ENCODE measurements around the gene SHISA6. TPM values are rescaled to one million over a fixed set of nuclear protein-coding genes. Genes with fewer than 3 reads are reported as not detected.

The SHISA6 gene
- total and polyA plus RNA-seq, 2 donors (not counting 1 experiment from before 2014, with no cell fraction given), result not detected

DNA sequence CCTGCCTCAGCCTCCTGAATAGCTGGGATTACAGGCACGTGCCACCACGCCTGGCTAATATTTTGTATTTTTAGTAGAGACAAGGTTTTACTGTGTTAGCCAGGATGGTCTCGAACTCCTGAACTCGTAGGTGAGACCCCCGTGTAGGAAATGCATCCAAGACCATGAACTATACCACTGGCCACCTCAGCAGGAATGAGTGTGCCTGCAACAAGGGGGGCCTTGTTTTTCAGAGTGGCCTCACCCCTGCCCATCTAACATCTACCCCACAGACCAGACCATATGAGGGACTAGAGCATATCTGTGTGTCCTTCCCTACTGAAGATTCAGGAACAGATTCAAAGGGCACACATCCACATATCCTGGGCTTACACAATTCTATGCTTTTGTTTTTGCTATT is 44.9 kb downstream of the SHISA6 start:
- Histone ChIP-seq H2AFZ (ENCODE audit: insufficient read depth, low read depth, low read length, poor library complexity, severe bottlenecking) (no peak overlapping the region), H3K4me2 (replicated peaks; ENCODE audit: low read depth, low read length, poor library complexity, severe bottlenecking) (no peak overlapping the region), H3K9me3 (ENCODE audit: control extremely low read depth in 1 of 3, control insufficient read depth in 2 of 3, insufficient read depth in 1 of 3, low read length in 2 of 3) (peaks cover 0 to 7% (median 0%) of the 10 kb centered on the region in 3 donors), H3K79me2 (ENCODE audit: control insufficient read depth, insufficient read depth, low read length) (no peaks in the 10 kb centered on the region), H3K9ac (ENCODE audit: low read length) (no peak overlapping the region), H4K20me1 (ENCODE audit: control insufficient read depth, insufficient read depth, low read length, poor library complexity, severe bottlenecking) (no peaks in the 10 kb centered on the region), H3K4me3 (ENCODE audit: control extremely low read depth in 1 of 5, extremely low read depth in 1 of 5, insufficient read depth in 1 of 5, low read depth in 2 of 5, low read length in 4 of 5) (no peak overlapping the region), H3K36me3 (replicated peaks in 1 of 2; ENCODE audit: control extremely low read depth in 1 of 2, control insufficient read depth in 1 of 2, extremely low read depth in 1 of 2, insufficient read depth in 2 of 2, low read length in 1 of 2) (no peaks in the 10 kb centered on the region), H3K27me3 (replicated peaks in 1 of 4; ENCODE audit: control extremely low read depth in 1 of 4, control insufficient read depth in 3 of 4, insufficient read depth in 4 of 4, low read length in 3 of 4) (no peaks in the 10 kb centered on the region), H3K27ac (ENCODE audit: low read length in 2 of 2) (no peak overlapping the region), H3K4me1 (ENCODE audit: control insufficient read depth in 2 of 2, insufficient read depth in 2 of 2, low read length in 2 of 2) (no peaks in the 10 kb centered on the region)
- intact Hi-C loops (cut with micrococcal nuclease), result no loop called here
- no peaks in the 10 kb centered on the region for H3K27me3 Mint-ChIP-seq
- H3K27ac Mint-ChIP-seq, result no peak overlapping the region
- ChIA-PET POLR2A (no interaction called here), CTCF (no interaction called here)
- TF ChIP-seq CTCF (IDR thresholded peaks at IDR 0.05), result no peak
- TF ChIP-seq EZH2 (IDR thresholded peaks at IDR 0.05; ENCODE audit: borderline replicate concordance, insufficient read depth, low read depth, low read length, poor library complexity, severe bottlenecking), result no peak
- ATAC-seq (ENCODE audit: low read depth) (no peak), DNase-seq (no peak)
- WGBS (ENCODE audit: insufficient coverage), result 80% methylated on average over 4 of the region's 5 CpGs
- no peak overlapping the region for H3K4me3 Mint-ChIP-seq
- peaks cover 4% of the 10 kb centered on the region for H3K9me3 Mint-ChIP-seq (ENCODE audit: insufficient read depth)
- H3K4me1 Mint-ChIP-seq, result no peaks in the 10 kb centered on the region

DNA sequence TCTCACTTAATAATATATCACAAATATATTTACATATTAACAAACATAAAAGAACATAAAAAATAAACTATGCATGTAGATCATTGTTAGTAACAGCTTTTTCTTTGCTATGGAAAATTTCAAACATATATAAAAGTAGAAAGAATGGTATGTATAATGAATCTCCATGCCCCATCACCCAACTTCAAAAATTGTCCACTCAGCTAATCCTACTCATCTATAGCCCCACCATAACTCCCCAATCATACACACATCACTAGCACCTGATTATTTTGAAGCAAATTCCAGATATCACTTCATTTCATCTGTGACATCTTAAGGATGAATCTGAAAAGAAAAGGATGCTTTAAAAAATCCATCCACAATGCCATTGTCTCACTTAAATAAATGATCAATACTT is 46.8 kb downstream of the SHISA6 start:
- no peak overlapping the region for H3K27ac Mint-ChIP-seq
- H3K4me2 ChIP-seq (replicated peaks; ENCODE audit: low read depth, low read length, poor library complexity, severe bottlenecking), result no peak overlapping the region
- no peaks in the 10 kb centered on the region for H3K79me2 ChIP-seq (ENCODE audit: control insufficient read depth, insufficient read depth, low read length)
- ATAC-seq (ENCODE audit: low read depth) (no peak), DNase-seq (no peak)
- no peaks in the 10 kb centered on the region for H4K20me1 ChIP-seq (ENCODE audit: control insufficient read depth, insufficient read depth, low read length, poor library complexity, severe bottlenecking)
- H3K4me3 ChIP-seq (ENCODE audit: control extremely low read depth in 1 of 5, extremely low read depth in 1 of 5, insufficient read depth in 1 of 5, low read depth in 2 of 5, low read length in 4 of 5), result no peak overlapping the region
- H3K27me3 Mint-ChIP-seq, result no peaks in the 10 kb centered on the region
- no peaks in the 10 kb centered on the region for H3K27me3 ChIP-seq (replicated peaks in 1 of 4; ENCODE audit: control extremely low read depth in 1 of 4, control insufficient read depth in 3 of 4, insufficient read depth in 4 of 4, low read length in 3 of 4)
- H3K4me1 ChIP-seq (ENCODE audit: control insufficient read depth in 2 of 2, insufficient read depth in 2 of 2, low read length in 2 of 2), result no peaks in the 10 kb centered on the region
- TF ChIP-seq EZH2 (IDR thresholded peaks at IDR 0.05; ENCODE audit: borderline replicate concordance, insufficient read depth, low read depth, low read length, poor library complexity, severe bottlenecking), result no peak
- TF ChIP-seq CTCF (IDR thresholded peaks at IDR 0.05), result no peak
- ChIA-PET CTCF (no interaction called here), POLR2A (no interaction called here)
- peaks cover 2% of the 10 kb centered on the region for H3K9me3 Mint-ChIP-seq (ENCODE audit: insufficient read depth)
- H3K9me3 ChIP-seq (ENCODE audit: control extremely low read depth in 1 of 3, control insufficient read depth in 2 of 3, insufficient read depth in 1 of 3, low read length in 2 of 3), result peaks cover 0 to 7% (median 0%) of the 10 kb centered on the region in 3 donors
- intact Hi-C loops (cut with micrococcal nuclease), result no loop called here
- H3K27ac ChIP-seq (ENCODE audit: low read length in 2 of 2), result no peak overlapping the region
- H3K36me3 ChIP-seq (replicated peaks in 1 of 2; ENCODE audit: control extremely low read depth in 1 of 2, control insufficient read depth in 1 of 2, extremely low read depth in 1 of 2, insufficient read depth in 2 of 2, low read length in 1 of 2), result no peaks in the 10 kb centered on the region
- no peak overlapping the region for H3K4me3 Mint-ChIP-seq
- no peak overlapping the region for H2AFZ ChIP-seq (ENCODE audit: insufficient read depth, low read depth, low read length, poor library complexity, severe bottlenecking)
- H3K4me1 Mint-ChIP-seq, result no peaks in the 10 kb centered on the region
- no peak overlapping the region for H3K9ac ChIP-seq (ENCODE audit: low read length)

Data from B cell (primary cell).